H1 (cell line): ENCODE data around the gene MAGI1. TPM values are rescaled to one million over a fixed set of nuclear protein-coding genes. Genes with fewer than 3 reads are reported as not detected.

Source experiments
- BRCA1 ChIP-seq: IDR thresholded peaks from 2 replicates; pipeline ENCODE4 v1.6.1; 2012; ENCODE audit warnings: low read depth, low read length, improper control_type of control experiment
- JUND ChIP-seq: IDR thresholded peaks from 2 replicates; pipeline ENCODE4 v1.6.1; 2011; ENCODE audit warnings: mild to moderate bottlenecking, improper control_type of control experiment, low read length
- polyA plus RNA-seq, 7 experiments: library from polyadenylated mRNA; depleted of rRNA in 3 of 7; stranded (reverse) in 5 of 7; unstranded in 2 of 7; fragments of >200 nt in 5 of 7; fragments of 200-250 nt in 2 of 7; gene quantifications; 1 replicate in 5 of 7; 2 replicates in 1 of 7; 4 replicates in 1 of 7; pipeline versions ENCODE4 v1.2.1 to v1.2.3, GENCODE V29; 2011 to 2013; ENCODE audit warnings: missing spikeins in 2 of 7, mixed read lengths in 2 of 7
- total RNA-seq: library from RNA; stranded (reverse); fragmentation: NEBNext Ultra II Directional; extraction: Animal tissue kit (Norgen Biotek cat#: 25700); gene quantifications from 2 replicates; pipeline ENCODE4 v1.2.1, GENCODE V29; 2021
- TF ChIP-seq, protein P1 (sequence below): fragments of 300-600 bp; sonication (generic); IDR thresholded peaks from 2 replicates; pipeline ENCODE4 v1.7.1; 2012; ENCODE audit warnings: low read length, moderate library complexity, mild to moderate bottlenecking, inconsistent platforms; ENCODE audit not compliant: insufficient replicate concordance

MAGI1 gene
- total and polyA plus RNA-seq, 2 of the 8 experiments (the other 6 are each of a cell fraction or from before 2014, with no cell fraction given) = 19.8 to 78.0 TPM

DNA sequence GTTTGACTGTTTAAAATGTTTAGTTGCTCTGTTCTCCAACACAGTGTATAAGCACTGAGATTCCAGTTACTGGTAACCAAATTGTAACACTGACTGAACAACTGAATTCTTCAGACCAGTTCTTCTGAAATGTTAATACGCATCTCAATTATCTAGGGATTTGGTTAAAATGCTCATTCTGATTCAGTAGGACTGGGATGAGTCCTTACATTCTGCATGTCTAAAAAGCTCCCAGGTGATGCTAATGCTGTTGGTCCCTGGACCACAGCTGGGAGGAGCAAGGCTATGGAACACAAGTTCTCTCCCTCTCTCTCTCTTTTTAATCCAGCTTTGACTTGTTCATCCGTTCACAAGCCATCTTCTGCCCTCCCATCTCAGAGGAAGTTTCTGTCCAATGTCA, 380.3 kb downstream of the MAGI1 start (continued):
- TF ChIP-seq, protein P1, sequence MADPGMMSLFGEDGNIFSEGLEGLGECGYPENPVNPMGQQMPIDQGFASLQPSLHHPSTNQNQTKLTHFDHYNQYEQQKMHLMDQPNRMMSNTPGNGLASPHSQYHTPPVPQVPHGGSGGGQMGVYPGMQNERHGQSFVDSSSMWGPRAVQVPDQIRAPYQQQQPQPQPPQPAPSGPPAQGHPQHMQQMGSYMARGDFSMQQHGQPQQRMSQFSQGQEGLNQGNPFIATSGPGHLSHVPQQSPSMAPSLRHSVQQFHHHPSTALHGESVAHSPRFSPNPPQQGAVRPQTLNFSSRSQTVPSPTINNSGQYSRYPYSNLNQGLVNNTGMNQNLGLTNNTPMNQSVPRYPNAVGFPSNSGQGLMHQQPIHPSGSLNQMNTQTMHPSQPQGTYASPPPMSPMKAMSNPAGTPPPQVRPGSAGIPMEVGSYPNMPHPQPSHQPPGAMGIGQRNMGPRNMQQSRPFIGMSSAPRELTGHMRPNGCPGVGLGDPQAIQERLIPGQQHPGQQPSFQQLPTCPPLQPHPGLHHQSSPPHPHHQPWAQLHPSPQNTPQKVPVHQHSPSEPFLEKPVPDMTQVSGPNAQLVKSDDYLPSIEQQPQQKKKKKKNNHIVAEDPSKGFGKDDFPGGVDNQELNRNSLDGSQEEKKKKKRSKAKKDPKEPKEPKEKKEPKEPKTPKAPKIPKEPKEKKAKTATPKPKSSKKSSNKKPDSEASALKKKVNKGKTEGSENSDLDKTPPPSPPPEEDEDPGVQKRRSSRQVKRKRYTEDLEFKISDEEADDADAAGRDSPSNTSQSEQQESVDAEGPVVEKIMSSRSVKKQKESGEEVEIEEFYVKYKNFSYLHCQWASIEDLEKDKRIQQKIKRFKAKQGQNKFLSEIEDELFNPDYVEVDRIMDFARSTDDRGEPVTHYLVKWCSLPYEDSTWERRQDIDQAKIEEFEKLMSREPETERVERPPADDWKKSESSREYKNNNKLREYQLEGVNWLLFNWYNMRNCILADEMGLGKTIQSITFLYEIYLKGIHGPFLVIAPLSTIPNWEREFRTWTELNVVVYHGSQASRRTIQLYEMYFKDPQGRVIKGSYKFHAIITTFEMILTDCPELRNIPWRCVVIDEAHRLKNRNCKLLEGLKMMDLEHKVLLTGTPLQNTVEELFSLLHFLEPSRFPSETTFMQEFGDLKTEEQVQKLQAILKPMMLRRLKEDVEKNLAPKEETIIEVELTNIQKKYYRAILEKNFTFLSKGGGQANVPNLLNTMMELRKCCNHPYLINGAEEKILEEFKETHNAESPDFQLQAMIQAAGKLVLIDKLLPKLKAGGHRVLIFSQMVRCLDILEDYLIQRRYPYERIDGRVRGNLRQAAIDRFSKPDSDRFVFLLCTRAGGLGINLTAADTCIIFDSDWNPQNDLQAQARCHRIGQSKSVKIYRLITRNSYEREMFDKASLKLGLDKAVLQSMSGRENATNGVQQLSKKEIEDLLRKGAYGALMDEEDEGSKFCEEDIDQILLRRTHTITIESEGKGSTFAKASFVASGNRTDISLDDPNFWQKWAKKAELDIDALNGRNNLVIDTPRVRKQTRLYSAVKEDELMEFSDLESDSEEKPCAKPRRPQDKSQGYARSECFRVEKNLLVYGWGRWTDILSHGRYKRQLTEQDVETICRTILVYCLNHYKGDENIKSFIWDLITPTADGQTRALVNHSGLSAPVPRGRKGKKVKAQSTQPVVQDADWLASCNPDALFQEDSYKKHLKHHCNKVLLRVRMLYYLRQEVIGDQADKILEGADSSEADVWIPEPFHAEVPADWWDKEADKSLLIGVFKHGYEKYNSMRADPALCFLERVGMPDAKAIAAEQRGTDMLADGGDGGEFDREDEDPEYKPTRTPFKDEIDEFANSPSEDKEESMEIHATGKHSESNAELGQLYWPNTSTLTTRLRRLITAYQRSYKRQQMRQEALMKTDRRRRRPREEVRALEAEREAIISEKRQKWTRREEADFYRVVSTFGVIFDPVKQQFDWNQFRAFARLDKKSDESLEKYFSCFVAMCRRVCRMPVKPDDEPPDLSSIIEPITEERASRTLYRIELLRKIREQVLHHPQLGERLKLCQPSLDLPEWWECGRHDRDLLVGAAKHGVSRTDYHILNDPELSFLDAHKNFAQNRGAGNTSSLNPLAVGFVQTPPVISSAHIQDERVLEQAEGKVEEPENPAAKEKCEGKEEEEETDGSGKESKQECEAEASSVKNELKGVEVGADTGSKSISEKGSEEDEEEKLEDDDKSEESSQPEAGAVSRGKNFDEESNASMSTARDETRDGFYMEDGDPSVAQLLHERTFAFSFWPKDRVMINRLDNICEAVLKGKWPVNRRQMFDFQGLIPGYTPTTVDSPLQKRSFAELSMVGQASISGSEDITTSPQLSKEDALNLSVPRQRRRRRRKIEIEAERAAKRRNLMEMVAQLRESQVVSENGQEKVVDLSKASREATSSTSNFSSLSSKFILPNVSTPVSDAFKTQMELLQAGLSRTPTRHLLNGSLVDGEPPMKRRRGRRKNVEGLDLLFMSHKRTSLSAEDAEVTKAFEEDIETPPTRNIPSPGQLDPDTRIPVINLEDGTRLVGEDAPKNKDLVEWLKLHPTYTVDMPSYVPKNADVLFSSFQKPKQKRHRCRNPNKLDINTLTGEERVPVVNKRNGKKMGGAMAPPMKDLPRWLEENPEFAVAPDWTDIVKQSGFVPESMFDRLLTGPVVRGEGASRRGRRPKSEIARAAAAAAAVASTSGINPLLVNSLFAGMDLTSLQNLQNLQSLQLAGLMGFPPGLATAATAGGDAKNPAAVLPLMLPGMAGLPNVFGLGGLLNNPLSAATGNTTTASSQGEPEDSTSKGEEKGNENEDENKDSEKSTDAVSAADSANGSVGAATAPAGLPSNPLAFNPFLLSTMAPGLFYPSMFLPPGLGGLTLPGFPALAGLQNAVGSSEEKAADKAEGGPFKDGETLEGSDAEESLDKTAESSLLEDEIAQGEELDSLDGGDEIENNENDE = no peak
- no peak for TF ChIP-seq BRCA1
- TF ChIP-seq JUND = no peak
